Measurements from ENCODE around the gene CSMD2. TPM values are rescaled to one million over a fixed set of nuclear protein-coding genes. Genes with fewer than 3 reads are reported as not detected.

The CSMD2 gene
- total and polyA plus RNA-seq, 2 donors (not counting 1 experiment from before 2014, with no cell fraction given), result 2.2 to 7.6 TPM

- Histone ChIP-seq H3K36me3 (ENCODE audit: control insufficient read depth, insufficient read depth, low read length) (no peaks in the 10 kb centered on the region), H3K4me3 (replicated peaks in 1 of 4; ENCODE audit: control extremely low read depth in 1 of 4, insufficient read depth in 1 of 4, low read depth in 3 of 4, low read length in 4 of 4) (no peak overlapping the region), H2AFZ (ENCODE audit: low read length) (no peak overlapping the region), H3K27me3 (ENCODE audit: control insufficient read depth, insufficient read depth, low read length) (no peaks in the 10 kb centered on the region), H3K4me2 (ENCODE audit: extremely low read depth, insufficient read depth, low read length) (no peak overlapping the region), H3K27ac (ENCODE audit: insufficient read depth, low read length) (no peak overlapping the region), H3K9me3 (ENCODE audit: control insufficient read depth, insufficient read depth, low read depth, low read length) (no peaks in the 10 kb centered on the region), H3K4me1 (ENCODE audit: control insufficient read depth, extremely low read depth, insufficient read depth, low read length) (peaks cover 4% of the 10 kb centered on the region), H3K9ac (ENCODE audit: insufficient read depth, low read length) (no peak overlapping the region), H4K20me1 (ENCODE audit: control insufficient read depth, extremely low read depth, insufficient read depth, low read length) (no peaks in the 10 kb centered on the region), H3K79me2 (ENCODE audit: control insufficient read depth, insufficient read depth, low read length) (no peaks in the 10 kb centered on the region)
- DNase-seq (ENCODE audit: low read depth in 2 of 2), result peak; percentile 32 to 83
- TF ChIP-seq CTCF (conservative IDR thresholded peaks at IDR 0.05 in 1 of 2, IDR thresholded peaks at IDR 0.05 in 1 of 2; ENCODE audit: low read depth in 1 of 2, low read length in 2 of 2), result no peak
- TF ChIP-seq EZH2 (IDR thresholded peaks at IDR 0.05; ENCODE audit: low read length, missing control alignments), result no peak
These were observed 236.8 kb downstream of the CSMD2 start for GRCh38 chr1:33928251-33928650.

DNA sequence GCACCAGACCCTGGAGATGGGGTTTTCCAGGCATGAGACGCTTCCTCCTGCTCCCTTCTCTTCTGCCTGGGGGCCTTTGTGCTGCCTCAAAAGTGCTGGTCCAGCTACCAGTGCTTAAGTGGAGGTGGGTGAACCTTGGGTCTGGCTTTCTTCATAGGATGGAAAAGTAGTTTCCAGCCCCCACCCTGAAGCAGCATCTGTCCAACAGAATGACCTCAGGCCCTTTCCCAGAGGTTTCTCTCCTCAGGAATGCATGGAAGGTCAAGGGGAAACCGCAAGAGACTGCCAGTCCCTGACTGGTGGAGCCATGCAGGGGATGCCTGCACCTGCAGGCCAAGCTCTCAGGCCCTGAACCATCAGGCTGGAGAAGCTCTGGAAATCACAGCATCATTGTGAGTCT is 237.3 kb downstream of the CSMD2 start:
- TF ChIP-seq CTCF (conservative IDR thresholded peaks at IDR 0.05 in 1 of 2, IDR thresholded peaks at IDR 0.05 in 1 of 2; ENCODE audit: low read depth in 1 of 2, low read length in 2 of 2) (no peak), EZH2 (IDR thresholded peaks at IDR 0.05; ENCODE audit: low read length, missing control alignments) (no peak)
- H3K4me3 ChIP-seq (replicated peaks in 1 of 4; ENCODE audit: control extremely low read depth in 1 of 4, insufficient read depth in 1 of 4, low read depth in 3 of 4, low read length in 4 of 4), result no peak overlapping the region
- no peak overlapping the region for H2AFZ ChIP-seq (ENCODE audit: low read length)
- H3K4me1 ChIP-seq (ENCODE audit: control insufficient read depth, extremely low read depth, insufficient read depth, low read length), result peaks cover 4% of the 10 kb centered on the region
- H3K9me3 ChIP-seq (ENCODE audit: control insufficient read depth, insufficient read depth, low read depth, low read length), result no peaks in the 10 kb centered on the region
- no peaks in the 10 kb centered on the region for H3K36me3 ChIP-seq (ENCODE audit: control insufficient read depth, insufficient read depth, low read length)
- H3K27me3 ChIP-seq (ENCODE audit: control insufficient read depth, insufficient read depth, low read length), result no peaks in the 10 kb centered on the region
- H3K79me2 ChIP-seq (ENCODE audit: control insufficient read depth, insufficient read depth, low read length), result no peaks in the 10 kb centered on the region
- H4K20me1 ChIP-seq (ENCODE audit: control insufficient read depth, extremely low read depth, insufficient read depth, low read length), result no peaks in the 10 kb centered on the region
- H3K9ac ChIP-seq (ENCODE audit: insufficient read depth, low read length), result no peak overlapping the region
- DNase-seq (ENCODE audit: low read depth in 2 of 2), result peak; percentile 15 to 29
- H3K27ac ChIP-seq (ENCODE audit: insufficient read depth, low read length), result no peak overlapping the region
- no peak overlapping the region for H3K4me2 ChIP-seq (ENCODE audit: extremely low read depth, insufficient read depth, low read length)

- DNase-seq (ENCODE audit: low read depth in 2 of 2), result peak; percentile 9 to 23
- H4K20me1 ChIP-seq (ENCODE audit: control insufficient read depth, extremely low read depth, insufficient read depth, low read length), result no peaks in the 10 kb centered on the region
- H3K4me1 ChIP-seq (ENCODE audit: control insufficient read depth, extremely low read depth, insufficient read depth, low read length), result peaks cover 4% of the 10 kb centered on the region
- no peak overlapping the region for H3K4me3 ChIP-seq (replicated peaks in 1 of 4; ENCODE audit: control extremely low read depth in 1 of 4, insufficient read depth in 1 of 4, low read depth in 3 of 4, low read length in 4 of 4)
- H3K79me2 ChIP-seq (ENCODE audit: control insufficient read depth, insufficient read depth, low read length), result no peaks in the 10 kb centered on the region
- no peaks in the 10 kb centered on the region for H3K27me3 ChIP-seq (ENCODE audit: control insufficient read depth, insufficient read depth, low read length)
- H3K9me3 ChIP-seq (ENCODE audit: control insufficient read depth, insufficient read depth, low read depth, low read length), result no peaks in the 10 kb centered on the region
- no peak overlapping the region for H3K27ac ChIP-seq (ENCODE audit: insufficient read depth, low read length)
- H3K9ac ChIP-seq (ENCODE audit: insufficient read depth, low read length), result no peak overlapping the region
- H3K4me2 ChIP-seq (ENCODE audit: extremely low read depth, insufficient read depth, low read length), result no peak overlapping the region
- H2AFZ ChIP-seq (ENCODE audit: low read length), result no peak overlapping the region
- H3K36me3 ChIP-seq (ENCODE audit: control insufficient read depth, insufficient read depth, low read length), result no peaks in the 10 kb centered on the region
- TF ChIP-seq EZH2 (IDR thresholded peaks at IDR 0.05; ENCODE audit: low read length, missing control alignments) (no peak), CTCF (conservative IDR thresholded peaks at IDR 0.05 in 1 of 2, IDR thresholded peaks at IDR 0.05 in 1 of 2; ENCODE audit: low read depth in 1 of 2, low read length in 2 of 2) (no peak)
These were observed 239.4 kb downstream of the CSMD2 start for GRCh38 chr1:33925586-33925985.
